Loucy (cell line): ENCODE data around the gene ELOVL6.

ENCODE experiments used
- CTCF ChIP-seq: fragments of 200-600 bp; sonication (generic); conservative IDR thresholded peaks from 2 replicates; pipeline ENCODE4 v1.5.1; 2014; ENCODE audit warnings: mild to moderate bottlenecking, antibody characterized with exemption, low read length
- EZH2phosphoT487 ChIP-seq: fragments of 200-600 bp; IDR thresholded peaks from 2 replicates; pipeline ENCODE4 v1.6.1; 2018; ENCODE audit warnings: antibody characterized with exemption, mild to moderate bottlenecking, moderate library complexity, borderline replicate concordance

DNA sequence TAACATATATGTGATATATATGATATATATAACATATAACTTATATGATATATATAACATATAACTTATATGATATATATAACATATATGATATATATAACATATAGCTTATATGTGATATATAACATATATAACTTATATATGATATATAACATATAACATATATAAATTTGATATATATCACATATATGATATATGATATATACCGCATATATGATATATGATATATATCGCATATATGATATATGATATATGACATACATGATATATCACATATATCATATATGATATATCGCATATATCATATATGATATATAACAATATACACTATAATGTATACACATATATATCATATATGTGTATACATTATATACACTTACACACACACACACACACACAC is 114.3 kb downstream of the ELOVL6 start:
- TF ChIP-seq CTCF (no peak), EZH2phosphoT487 (no peak)
